ENCODE results near the gene AURKAIP1. TPM values are rescaled to one million over a fixed set of nuclear protein-coding genes. Genes with fewer than 3 reads are reported as not detected.

Gene AURKAIP1
- 119 TPM for polyA plus RNA-seq (2013, experiment 1 of 2)
- 120 TPM for polyA plus RNA-seq (2013, experiment 2 of 2)

GRCh38 chr1:1374929-1375662 is at the start of gene AURKAIP1:
Gene AURKAIP1, minus strand, starts transcription at chr1:1375207. Its CDS starts 451 bp downstream, at chr1:1374756.
- peak; percentile 100 for DNase-seq
- H3K79me1 ChIP-seq (ENCODE audit: low read length), result peaks cover 7% of the 10 kb centered on the region
- H3K9ac ChIP-seq (ENCODE audit: low read length), result peak within 1 kb of the TSS; percentile 95
- peak within 1 kb of the TSS; percentile 94 for H3K4me3 ChIP-seq (ENCODE audit: low read length)
- H3K27me3 ChIP-seq (ENCODE audit: insufficient read depth, low read length, poor library complexity), result no peaks in the 10 kb centered on the region
- no CpG with 5 or more reads among the region's 85 CpGs for WGBS (ENCODE audit: extremely low coverage, insufficient coverage, low lambda C conversion rate)
- H4K8ac ChIP-seq (ENCODE audit: low read depth, low read length), result peak within 1 kb of the TSS; percentile 92
- peak within 1 kb of the TSS; percentile 95 for H3K56ac ChIP-seq (ENCODE audit: low read length)
- H3K18ac ChIP-seq (ENCODE audit: low read length), result no peak within 1 kb of the TSS
- H3K27ac ChIP-seq (ENCODE audit: low read depth, low read length), result peak within 1 kb of the TSS; percentile 82
- peak within 1 kb of the TSS; percentile 36 for H3K4ac ChIP-seq (ENCODE audit: low read depth, low read length)
- no peak within 1 kb of the TSS for H2BK120ac ChIP-seq (ENCODE audit: low read depth, low read length)
- H3K36me3 ChIP-seq (ENCODE audit: control insufficient read depth, insufficient read depth, low read length), result no peaks in the 10 kb centered on the region
- H3K4me1 ChIP-seq (ENCODE audit: control insufficient read depth, low read depth, low read length), result no peaks in the 10 kb centered on the region
- H4K5ac ChIP-seq (ENCODE audit: low read length), result no peak within 1 kb of the TSS
- no peak within 1 kb of the TSS for H2BK5ac ChIP-seq (ENCODE audit: low read length)
- H3K79me2 ChIP-seq (ENCODE audit: control insufficient read depth, insufficient read depth, low read length), result peaks cover 10% of the 10 kb centered on the region
- no peak within 1 kb of the TSS for H2BK15ac ChIP-seq (replicated peaks; ENCODE audit: low read depth)
- H3K4me2 ChIP-seq (ENCODE audit: low read length), result peak within 1 kb of the TSS; percentile 83
- peak within 1 kb of the TSS; percentile 48 for H3K23ac ChIP-seq (ENCODE audit: low read length)
- no peak within 1 kb of the TSS for H2AK5ac ChIP-seq (ENCODE audit: low read length)

GRCh38 chr1:1424707-1425106 is 49.7 kb upstream of the AURKAIP1 start:
- Histone ChIP-seq H4K8ac (ENCODE audit: low read depth, low read length) (no peak overlapping the region), H2AK5ac (ENCODE audit: low read length) (no peak overlapping the region), H3K9ac (ENCODE audit: low read length) (no peak overlapping the region), H3K56ac (ENCODE audit: low read length) (no peak overlapping the region), H2BK15ac (replicated peaks; ENCODE audit: low read depth) (no peak overlapping the region), H3K18ac (ENCODE audit: low read length) (no peak overlapping the region), H3K4ac (ENCODE audit: low read depth, low read length) (no peak overlapping the region), H2BK120ac (ENCODE audit: low read depth, low read length) (no peak overlapping the region), H3K79me1 (ENCODE audit: low read length) (no peaks in the 10 kb centered on the region), H3K23ac (ENCODE audit: low read length) (no peak overlapping the region), H3K79me2 (ENCODE audit: control insufficient read depth, insufficient read depth, low read length) (no peaks in the 10 kb centered on the region), H3K4me3 (ENCODE audit: low read length) (no peak overlapping the region), H2BK5ac (ENCODE audit: low read length) (no peak overlapping the region), H3K36me3 (ENCODE audit: control insufficient read depth, insufficient read depth, low read length) (no peaks in the 10 kb centered on the region), H3K4me2 (ENCODE audit: low read length) (no peak overlapping the region), H3K27me3 (ENCODE audit: insufficient read depth, low read length, poor library complexity) (no peaks in the 10 kb centered on the region), H4K5ac (ENCODE audit: low read length) (no peak overlapping the region), H3K4me1 (ENCODE audit: control insufficient read depth, low read depth, low read length) (peaks cover 5% of the 10 kb centered on the region), H3K27ac (ENCODE audit: low read depth, low read length) (no peak overlapping the region)
- WGBS (ENCODE audit: extremely low coverage, insufficient coverage, low lambda C conversion rate), result no CpG with 5 or more reads among the region's 15 CpGs
- DNase-seq, result no peak

- Histone ChIP-seq H3K27ac (ENCODE audit: low read depth, low read length) (no peak overlapping the region), H3K4me3 (ENCODE audit: low read length) (no peak overlapping the region), H3K4me2 (ENCODE audit: low read length) (no peak overlapping the region), H3K56ac (ENCODE audit: low read length) (peak overlapping the region; percentile 56), H2AK5ac (ENCODE audit: low read length) (no peak overlapping the region), H2BK5ac (ENCODE audit: low read length) (no peak overlapping the region), H3K4ac (ENCODE audit: low read depth, low read length) (no peak overlapping the region), H3K9ac (ENCODE audit: low read length) (no peak overlapping the region), H3K23ac (ENCODE audit: low read length) (no peak overlapping the region), H3K4me1 (ENCODE audit: control insufficient read depth, low read depth, low read length) (peaks cover 5% of the 10 kb centered on the region), H3K27me3 (ENCODE audit: insufficient read depth, low read length, poor library complexity) (no peaks in the 10 kb centered on the region), H2BK120ac (ENCODE audit: low read depth, low read length) (no peak overlapping the region), H3K79me1 (ENCODE audit: low read length) (no peaks in the 10 kb centered on the region), H3K79me2 (ENCODE audit: control insufficient read depth, insufficient read depth, low read length) (no peaks in the 10 kb centered on the region), H4K5ac (ENCODE audit: low read length) (no peak overlapping the region), H3K18ac (ENCODE audit: low read length) (no peak overlapping the region), H3K36me3 (ENCODE audit: control insufficient read depth, insufficient read depth, low read length) (no peaks in the 10 kb centered on the region), H2BK15ac (replicated peaks; ENCODE audit: low read depth) (no peak overlapping the region), H4K8ac (ENCODE audit: low read depth, low read length) (no peak overlapping the region)
- no CpG with 5 or more reads among the region's 7 CpGs for WGBS (ENCODE audit: extremely low coverage, insufficient coverage, low lambda C conversion rate)
- DNase-seq, result no peak
These were observed 48.2 kb upstream of the AURKAIP1 start for GRCh38 chr1:1423245-1423597.

- Histone ChIP-seq H2BK120ac (ENCODE audit: low read depth, low read length) (peak overlapping the region; percentile 56), H2AK5ac (ENCODE audit: low read length) (peak overlapping the region; percentile 72), H3K4ac (ENCODE audit: low read depth, low read length) (peak overlapping the region; percentile 96), H3K27me3 (ENCODE audit: insufficient read depth, low read length, poor library complexity) (no peaks in the 10 kb centered on the region), H3K79me1 (ENCODE audit: low read length) (no peaks in the 10 kb centered on the region), H4K5ac (ENCODE audit: low read length) (no peak overlapping the region), H3K36me3 (ENCODE audit: control insufficient read depth, insufficient read depth, low read length) (no peaks in the 10 kb centered on the region), H3K18ac (ENCODE audit: low read length) (peak overlapping the region; percentile 72), H3K4me3 (ENCODE audit: low read length) (no peak overlapping the region), H4K8ac (ENCODE audit: low read depth, low read length) (no peak overlapping the region), H3K79me2 (ENCODE audit: control insufficient read depth, insufficient read depth, low read length) (no peaks in the 10 kb centered on the region), H3K27ac (ENCODE audit: low read depth, low read length) (peak overlapping the region; percentile 14), H3K23ac (ENCODE audit: low read length) (no peak overlapping the region), H3K4me1 (ENCODE audit: control insufficient read depth, low read depth, low read length) (peaks cover 5% of the 10 kb centered on the region), H3K56ac (ENCODE audit: low read length) (peak overlapping the region; percentile 49), H3K4me2 (ENCODE audit: low read length) (no peak overlapping the region), H3K9ac (ENCODE audit: low read length) (no peak overlapping the region), H2BK15ac (replicated peaks; ENCODE audit: low read depth) (no peak overlapping the region), H2BK5ac (ENCODE audit: low read length) (peak overlapping the region; percentile 64)
- WGBS (ENCODE audit: extremely low coverage, insufficient coverage, low lambda C conversion rate), result no CpG with 5 or more reads among the region's 29 CpGs
- peak; percentile 99 for DNase-seq
These were observed 47.6 kb upstream of the AURKAIP1 start for GRCh38 chr1:1422465-1423244.

- H3K27me3 ChIP-seq (ENCODE audit: insufficient read depth, low read length, poor library complexity), result no peaks in the 10 kb centered on the region
- no peaks in the 10 kb centered on the region for H3K36me3 ChIP-seq (ENCODE audit: control insufficient read depth, insufficient read depth, low read length)
- no peaks in the 10 kb centered on the region for H3K79me2 ChIP-seq (ENCODE audit: control insufficient read depth, insufficient read depth, low read length)
- peak overlapping the region; percentile 72 for H2AK5ac ChIP-seq (ENCODE audit: low read length)
- peak overlapping the region; percentile 64 for H2BK5ac ChIP-seq (ENCODE audit: low read length)
- H3K4me1 ChIP-seq (ENCODE audit: control insufficient read depth, low read depth, low read length), result peaks cover 5% of the 10 kb centered on the region
- WGBS (ENCODE audit: extremely low coverage, insufficient coverage, low lambda C conversion rate), result no CpG with 5 or more reads among the region's 7 CpGs
- H2BK15ac ChIP-seq (replicated peaks; ENCODE audit: low read depth), result no peak overlapping the region
- no peak overlapping the region for H4K8ac ChIP-seq (ENCODE audit: low read depth, low read length)
- H3K4ac ChIP-seq (ENCODE audit: low read depth, low read length), result peak overlapping the region; percentile 96
- peak overlapping the region; percentile 49 for H3K56ac ChIP-seq (ENCODE audit: low read length)
- DNase-seq, result no peak
- H4K5ac ChIP-seq (ENCODE audit: low read length), result no peak overlapping the region
- peak overlapping the region; percentile 56 for H2BK120ac ChIP-seq (ENCODE audit: low read depth, low read length)
- H3K9ac ChIP-seq (ENCODE audit: low read length), result no peak overlapping the region
- no peak overlapping the region for H3K23ac ChIP-seq (ENCODE audit: low read length)
- no peak overlapping the region for H3K4me3 ChIP-seq (ENCODE audit: low read length)
- no peaks in the 10 kb centered on the region for H3K79me1 ChIP-seq (ENCODE audit: low read length)
- H3K18ac ChIP-seq (ENCODE audit: low read length), result peak overlapping the region; percentile 72
- H3K27ac ChIP-seq (ENCODE audit: low read depth, low read length), result peak overlapping the region; percentile 14
- H3K4me2 ChIP-seq (ENCODE audit: low read length), result no peak overlapping the region
These were observed 47.0 kb upstream of the AURKAIP1 start for GRCh38 chr1:1421907-1422464.
